Measurements from ENCODE around the gene STKLD1.
A peak's percentile ranks its signal among the peaks of the same experiment; 100 is the strongest.
"Not testable (repeated sequence)": the region's sequence is repeated elsewhere in the genome, so short reads cannot be mapped to it uniquely, and the experiment has no call there.

Gene STKLD1

DNA sequence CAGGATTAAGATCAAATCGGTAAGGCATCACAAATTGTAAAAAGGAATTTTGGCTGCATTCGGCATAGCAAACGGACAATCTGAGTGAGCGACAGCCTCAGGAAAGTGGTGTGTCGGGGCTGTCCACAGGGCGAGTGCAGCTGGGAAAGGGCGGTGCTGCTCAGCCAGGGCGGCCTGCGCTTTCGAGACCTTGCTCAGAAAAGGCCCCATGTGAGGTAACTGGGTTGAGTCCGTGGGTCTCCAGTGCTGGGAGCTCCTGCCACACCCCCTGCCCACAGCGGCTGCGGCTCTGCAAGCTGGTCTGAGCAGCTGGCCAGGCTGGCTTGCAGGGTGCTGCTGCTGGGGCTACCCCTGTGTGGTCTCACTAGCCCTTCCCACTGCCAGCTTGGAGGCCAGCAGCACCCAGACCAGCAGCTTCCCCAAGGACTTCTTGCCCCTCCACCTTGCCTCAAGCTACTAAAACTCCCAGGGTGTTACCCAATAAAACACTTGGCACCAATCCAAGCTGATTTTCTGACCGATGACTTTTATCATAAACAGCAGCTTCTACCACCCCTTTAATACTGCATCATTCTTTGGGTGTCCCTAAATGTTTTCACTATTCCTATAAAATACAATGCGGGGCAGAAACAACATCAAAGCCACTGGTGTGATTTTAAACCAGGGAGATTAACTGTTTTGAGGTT lies 13.7 kb upstream of the STKLD1 start:
- no peak for DNase-seq (ENCODE audit: low spot score)

DNA sequence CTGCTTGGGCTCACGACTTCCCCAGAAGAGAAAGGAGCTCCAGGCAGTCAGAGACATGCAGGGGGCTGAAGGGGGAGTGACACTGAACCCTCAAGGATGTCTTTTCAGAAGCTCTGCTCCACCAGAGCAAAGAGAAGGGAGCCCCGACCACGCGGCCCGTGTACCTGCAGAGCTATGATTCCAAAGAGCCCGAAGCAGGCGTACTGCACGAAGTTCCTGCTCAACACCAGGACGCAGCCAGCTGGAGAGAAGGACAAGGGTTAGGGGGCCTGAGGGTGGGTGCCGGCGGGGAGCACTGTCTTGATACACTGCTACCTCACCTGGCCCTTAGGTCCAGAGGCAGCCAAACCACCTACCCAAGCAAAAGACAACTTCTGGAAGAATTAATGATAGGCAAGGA lies 9.7 kb upstream of the STKLD1 start:
- no peak for DNase-seq (ENCODE audit: low spot score)

DNA sequence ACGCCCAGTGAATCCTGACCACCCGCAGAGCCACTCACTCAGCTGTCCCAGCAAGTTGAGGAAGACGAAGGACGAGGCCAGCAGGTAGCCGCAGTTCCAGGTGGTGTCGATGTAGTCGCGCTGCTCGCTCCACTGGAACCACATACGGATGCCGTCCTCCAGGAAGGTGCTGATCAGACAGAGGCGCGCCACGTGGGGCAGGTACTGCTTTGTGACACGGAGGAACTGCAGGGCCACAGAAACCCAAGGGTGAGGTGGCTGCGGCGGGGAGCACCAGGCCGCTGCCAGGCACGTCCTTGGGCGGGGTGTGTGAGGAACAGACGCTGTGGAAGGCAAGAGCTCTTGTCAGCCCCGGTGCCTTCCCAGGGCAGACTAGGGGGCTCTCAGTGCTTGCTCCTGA lies 8.9 kb upstream of the STKLD1 start:
- DNase-seq (ENCODE audit: low spot score), result no peak

DNA sequence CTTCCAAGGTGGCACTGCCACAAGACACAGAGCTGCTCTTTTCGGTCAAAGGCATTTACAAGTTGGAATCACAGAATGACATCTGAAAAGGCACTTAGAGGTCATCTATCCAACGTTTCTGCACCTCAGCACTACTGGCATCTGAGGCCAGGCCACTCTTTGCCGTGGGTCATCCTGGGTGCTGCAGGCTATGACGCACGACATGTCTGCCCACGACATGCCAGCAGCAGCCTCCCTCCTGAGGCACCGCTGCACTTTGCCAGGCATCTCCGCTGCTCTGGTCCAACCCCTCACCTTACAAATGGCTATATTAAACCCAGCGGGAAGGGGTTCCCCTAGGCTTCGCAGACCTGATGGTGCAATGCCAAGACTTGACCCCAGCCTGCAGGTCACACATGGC lies 8.4 kb upstream of the STKLD1 start:
- no peak for DNase-seq (ENCODE audit: low spot score)

DNA sequence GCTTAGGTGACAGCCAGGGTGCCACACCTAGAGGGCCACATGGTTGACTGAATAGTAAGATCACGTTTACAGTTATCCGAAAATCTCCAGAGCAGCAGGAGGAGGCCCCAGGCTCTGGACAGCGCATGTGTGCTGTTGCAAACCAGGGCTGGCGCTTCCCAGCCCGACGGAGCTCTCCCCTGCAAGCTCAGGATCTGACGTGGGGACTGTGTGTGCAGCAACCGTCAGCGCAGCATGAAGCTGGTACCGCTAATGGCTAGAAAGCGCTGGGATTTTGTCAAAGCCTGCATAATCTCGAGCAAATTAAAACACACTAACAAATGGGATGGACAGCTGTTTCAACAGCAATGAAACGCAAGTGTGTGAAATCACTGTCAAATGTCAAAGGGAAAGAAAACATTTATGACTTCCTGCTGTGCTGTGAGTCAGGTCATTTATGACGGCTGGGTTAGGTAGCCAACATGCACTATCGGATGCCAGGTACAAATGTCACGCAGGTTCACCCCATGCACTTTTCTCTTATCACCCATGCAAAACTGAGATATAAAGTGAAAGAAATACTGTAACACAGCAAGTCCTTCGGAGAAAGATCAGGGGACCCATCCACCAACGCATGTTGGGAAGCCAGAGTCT lies 7.8 kb upstream of the STKLD1 start:
- DNase-seq (ENCODE audit: low spot score), result no peak

DNA sequence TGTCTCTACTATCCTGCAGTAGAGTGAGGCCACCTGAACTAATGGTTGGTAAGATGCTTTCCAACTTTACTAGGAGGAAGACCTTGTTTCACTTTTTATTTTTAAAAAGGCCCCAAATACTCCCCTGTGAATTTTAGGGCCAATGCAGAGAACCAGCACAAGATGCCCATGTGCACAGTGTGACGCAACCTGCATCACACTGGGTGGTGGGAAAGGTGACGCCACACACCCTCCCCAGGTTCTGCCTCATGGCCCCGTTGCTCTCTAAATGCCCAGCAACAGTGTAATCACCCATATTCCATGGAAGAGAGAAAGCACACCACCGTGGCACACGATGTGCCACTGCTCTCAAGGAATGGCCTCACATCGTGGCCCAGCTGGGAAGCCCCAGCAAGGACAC lies 6.7 kb upstream of the STKLD1 start:
- DNase-seq (ENCODE audit: low spot score), result no peak

DNA sequence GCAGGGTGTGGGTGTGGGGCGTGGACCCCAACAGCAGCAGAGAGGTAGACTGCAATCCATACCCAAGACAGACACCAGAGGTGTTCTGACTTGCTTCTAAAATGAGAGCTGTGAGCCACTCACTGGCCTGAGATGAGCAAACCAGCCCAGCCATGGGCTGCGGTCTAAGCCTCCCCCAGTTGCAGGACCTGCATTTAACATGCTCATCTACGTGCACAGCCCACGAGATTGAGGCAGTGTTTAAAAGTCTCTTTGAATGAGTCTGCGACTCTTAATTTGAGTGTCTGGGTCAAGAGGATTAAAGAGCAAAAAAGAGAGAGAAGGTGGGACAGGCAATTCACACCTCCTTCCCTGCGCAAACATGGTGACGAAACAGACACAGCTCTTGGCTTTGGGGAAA lies 6.2 kb upstream of the STKLD1 start:
- no peak for DNase-seq (ENCODE audit: low spot score)

DNA sequence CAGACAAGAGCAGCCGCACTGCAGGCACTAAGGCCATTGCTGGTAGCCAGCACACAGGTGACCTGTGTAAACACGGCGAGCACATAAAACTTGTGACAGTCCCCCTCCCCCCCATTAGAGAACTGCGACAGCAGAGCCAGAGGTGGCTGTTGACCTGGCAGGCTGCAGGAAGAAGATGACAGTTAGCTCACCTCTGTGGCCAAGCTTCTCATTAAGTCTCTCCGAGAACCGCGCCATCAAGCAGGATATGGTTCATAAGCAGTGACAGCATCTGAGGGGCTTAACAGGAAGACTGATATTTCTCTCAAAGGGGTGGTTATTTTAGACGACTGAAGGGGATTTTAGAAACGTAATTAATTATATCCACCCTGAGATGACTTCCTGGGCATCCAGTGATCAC lies 5.5 kb upstream of the STKLD1 start:
- DNase-seq (ENCODE audit: low spot score), result no peak

DNA sequence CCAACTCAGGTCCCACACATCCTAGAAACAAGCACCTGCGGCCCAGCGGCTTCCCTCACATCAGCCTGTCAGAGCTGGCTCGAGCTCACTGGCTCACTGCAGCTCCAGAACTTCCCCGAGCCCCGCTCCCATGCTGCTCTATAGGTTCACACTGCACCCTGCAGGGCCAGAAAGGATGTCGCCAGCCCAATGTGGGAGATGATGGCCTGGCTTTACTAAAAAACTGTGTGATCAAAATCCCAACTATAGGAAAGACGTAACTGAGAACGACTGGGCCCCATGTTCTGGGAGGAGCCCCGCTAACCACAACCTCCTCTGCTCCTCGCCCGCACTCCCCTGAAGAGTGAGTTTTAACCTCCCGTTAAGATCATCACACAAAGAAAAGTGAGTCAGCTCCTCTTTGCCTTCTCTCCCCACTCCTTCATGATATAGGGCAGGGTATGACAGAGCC lies 4.9 kb upstream of the STKLD1 start:
- no peak for DNase-seq (ENCODE audit: low spot score)

DNA sequence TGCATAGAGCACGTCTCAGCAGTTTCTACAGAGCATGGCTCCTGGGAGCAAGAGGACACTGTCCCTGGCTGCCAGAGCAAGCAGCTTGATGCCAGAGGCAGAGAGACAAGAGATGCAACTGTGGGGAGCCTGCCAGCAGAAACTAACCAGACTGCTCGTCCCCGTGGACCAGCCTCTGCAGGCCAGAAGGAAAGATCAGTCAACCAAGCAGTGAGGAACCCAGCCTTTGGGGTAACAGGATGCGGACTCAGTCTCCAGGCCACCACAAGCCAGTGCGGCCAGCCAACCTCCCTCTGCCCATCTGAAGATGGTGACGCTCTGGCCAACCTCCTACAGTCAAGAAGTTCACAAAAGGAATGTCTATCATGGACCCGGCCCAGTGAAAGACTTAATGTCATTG lies 4.0 kb upstream of the STKLD1 start:
- DNase-seq (ENCODE audit: low spot score), result no peak

DNA sequence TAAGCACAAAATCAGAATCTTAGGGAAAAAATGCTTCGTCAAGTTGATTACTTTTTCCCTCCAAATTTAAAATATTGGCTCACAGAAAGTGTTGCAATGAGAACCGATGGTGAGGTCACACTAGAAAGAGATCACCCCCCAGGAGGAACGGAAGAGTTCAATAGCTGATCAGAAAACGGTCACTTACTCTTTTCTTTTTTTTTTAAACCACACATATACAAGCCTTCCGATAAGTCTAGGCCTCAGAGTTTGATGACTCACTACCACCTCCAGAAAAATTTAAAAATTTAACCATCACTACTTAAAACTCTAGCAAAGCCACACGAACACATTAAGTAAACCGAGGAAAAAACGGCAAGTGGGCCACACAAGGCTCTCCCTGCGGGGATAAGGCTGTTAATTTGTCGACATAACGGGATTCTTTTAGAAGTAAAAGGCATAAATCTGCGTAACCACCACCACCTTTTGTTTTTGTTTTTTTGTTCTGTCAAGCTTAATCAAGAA lies 1.5 kb upstream of the STKLD1 start:
- DNase-seq (ENCODE audit: low spot score), result peak; percentile 75

DNA sequence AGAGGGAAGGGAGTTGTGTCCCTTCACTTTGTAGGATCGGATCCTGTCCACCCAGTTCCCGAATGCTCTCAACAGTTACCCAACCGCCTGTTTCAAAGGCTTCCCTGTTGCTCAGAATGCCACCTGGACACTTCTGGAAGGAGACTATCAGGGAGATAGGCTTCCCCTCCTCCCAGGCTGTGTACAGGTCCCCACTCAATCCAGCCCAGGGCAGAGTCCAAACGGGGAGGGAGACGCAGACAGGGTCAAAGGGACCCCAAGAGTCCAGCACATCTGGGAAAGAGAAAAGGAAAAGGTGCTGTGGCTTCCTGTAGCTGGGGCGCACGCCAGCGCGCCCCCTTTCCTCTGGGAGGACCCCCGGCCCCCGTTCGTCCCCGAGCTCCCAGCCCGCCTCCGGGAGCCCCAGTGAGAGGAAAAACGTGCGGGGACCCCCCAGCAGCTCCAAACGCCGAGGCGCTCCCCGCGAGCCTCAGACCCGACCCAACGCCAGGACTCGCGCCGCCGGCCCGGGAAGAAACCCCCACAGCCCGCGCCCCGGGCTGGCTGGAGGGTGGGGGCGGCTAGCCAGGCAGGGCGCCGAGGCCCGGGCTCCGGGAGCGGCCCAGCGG lies 946 bp upstream of the STKLD1 start:
- peak; percentile 67 for DNase-seq (ENCODE audit: low spot score)

DNA sequence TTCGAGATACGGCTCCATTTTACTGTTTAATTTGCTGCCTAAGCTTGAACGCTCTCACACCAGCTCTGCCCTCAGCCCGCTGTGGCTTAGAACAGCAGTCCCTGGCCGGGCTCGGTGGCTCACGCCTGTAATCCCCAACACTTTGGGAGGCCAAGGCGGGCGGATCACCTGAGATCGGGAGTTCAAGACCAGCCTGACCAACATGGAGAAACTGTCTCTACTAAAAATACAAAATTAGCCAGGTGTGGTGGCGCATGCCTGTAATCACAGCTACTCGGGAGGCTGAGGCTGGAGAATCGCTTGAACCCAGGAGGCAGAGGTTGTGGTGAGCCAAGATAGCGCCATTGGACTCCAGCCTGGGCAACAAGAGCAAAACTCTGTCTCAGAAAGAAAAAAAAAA lies 1.1 kb downstream of the STKLD1 start:
- DNase-seq (ENCODE audit: low spot score), result not testable (repeated sequence)

DNA sequence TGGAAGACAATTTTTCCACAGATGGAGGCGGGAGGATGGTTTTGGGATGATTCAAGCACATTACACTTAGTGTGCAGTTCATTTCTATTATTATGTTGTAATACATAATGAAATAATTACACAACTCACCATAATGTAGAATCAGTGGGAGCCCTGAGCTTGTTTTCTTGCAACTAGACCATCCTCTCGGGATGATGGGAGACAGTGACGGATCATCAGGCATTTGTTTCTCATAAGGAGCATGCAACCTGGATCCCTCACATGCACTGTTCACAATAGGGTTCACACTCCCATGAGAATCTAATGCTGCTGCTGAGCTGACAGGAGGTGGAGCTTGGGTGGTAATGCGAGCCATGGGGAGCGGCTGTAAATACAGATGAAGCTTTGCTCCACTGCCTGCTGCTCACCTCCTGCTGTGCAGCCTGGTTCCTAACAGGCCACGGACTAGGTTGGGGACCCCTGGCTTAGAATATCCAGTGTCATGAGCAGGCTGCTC lies 1.6 kb downstream of the STKLD1 start:
- no peak for DNase-seq (ENCODE audit: low spot score)

DNA sequence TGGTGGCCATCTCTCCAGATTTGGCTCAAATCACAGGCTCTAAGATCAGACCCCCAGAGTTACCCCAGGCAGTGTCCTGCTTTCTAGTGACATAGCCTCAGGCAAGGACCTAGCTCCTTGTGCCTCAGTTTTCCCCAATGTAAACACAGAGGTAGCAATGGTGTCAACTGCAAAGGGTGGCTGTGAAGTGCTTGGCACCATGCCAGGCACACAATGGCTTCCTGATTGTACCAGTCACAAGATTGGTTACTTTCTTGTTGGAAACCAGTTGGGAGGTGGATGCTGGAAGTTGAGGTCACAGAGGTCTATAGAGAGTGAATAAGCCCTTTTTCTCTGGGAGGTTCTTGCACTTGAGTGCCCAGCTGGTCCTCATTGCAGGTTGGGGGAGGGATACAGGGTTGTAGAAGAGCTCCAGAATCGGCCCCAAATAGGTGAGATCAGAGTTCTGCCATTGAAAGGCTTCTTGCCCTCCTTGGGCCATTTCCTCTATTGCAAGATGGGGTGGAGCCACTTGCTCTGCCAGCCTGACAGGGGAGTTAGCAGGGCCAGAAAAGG lies 2.3 kb downstream of the STKLD1 start:
- no peak for DNase-seq (ENCODE audit: low spot score)

DNA sequence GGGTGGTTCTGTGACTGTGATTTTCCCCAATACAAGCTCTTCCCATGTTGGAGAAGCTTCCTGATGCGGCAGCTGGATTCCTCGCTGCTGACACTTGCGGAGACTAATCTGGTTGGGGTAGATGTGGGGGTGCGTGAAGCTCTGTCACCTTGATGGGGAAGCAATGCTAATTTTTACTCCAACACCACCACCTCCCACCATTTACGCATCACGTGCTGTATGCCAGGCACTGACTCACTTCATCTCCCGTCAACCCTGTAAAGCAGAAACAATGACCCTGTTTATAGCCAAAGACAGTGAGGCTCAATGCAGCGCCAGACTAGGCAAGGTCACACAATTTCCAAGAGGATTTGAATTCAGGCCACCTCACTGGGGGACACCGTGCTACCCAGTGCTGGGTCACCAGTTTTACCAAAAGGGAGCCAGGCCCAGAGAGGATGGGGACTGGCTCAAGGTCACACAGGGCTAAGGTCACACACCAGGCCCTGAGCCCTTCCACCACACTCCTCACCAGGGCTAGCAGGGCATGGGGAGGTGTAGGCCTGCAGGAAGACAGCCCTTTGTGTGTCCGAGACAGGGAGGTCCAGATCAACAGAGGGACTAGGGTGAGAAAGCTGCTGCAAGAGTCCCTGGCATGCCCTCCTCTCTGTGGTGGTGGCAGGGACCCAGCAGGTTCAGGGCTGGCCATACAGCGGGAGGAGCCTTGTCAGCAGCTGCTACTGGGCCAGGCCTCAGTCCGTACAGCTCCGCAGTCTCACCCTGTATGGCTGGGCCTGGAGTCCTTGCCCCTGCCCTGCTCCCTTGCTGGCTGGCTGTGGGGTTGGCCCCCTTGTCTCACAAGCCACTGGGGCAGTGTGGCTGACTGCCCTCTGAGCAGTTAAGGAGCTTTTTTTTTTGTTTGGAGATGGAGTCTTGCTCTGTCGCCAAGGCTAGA lies 3.3 kb downstream of the STKLD1 start:
- DNase-seq (ENCODE audit: low spot score), result no peak

DNA sequence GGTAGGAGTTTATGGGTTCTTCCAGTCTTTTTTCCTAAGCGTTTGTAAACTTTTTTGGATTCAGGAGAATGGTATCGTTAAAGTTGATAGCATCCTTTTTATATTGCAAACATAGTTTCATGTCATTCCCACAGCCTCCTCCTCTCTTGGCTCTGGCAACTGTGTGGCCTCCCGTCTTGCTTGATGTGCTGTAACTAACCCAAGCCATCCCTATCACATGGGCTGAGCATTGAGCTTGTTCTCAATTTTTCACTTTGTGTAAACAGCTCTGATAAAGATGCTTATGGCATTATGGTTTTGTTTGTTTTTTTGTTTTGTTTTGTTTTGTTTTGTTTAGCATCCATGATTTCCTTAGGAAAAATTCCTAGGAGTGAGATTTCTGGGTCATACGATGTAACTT lies 4.6 kb downstream of the STKLD1 start:
- DNase-seq (ENCODE audit: low spot score), result no peak

DNA sequence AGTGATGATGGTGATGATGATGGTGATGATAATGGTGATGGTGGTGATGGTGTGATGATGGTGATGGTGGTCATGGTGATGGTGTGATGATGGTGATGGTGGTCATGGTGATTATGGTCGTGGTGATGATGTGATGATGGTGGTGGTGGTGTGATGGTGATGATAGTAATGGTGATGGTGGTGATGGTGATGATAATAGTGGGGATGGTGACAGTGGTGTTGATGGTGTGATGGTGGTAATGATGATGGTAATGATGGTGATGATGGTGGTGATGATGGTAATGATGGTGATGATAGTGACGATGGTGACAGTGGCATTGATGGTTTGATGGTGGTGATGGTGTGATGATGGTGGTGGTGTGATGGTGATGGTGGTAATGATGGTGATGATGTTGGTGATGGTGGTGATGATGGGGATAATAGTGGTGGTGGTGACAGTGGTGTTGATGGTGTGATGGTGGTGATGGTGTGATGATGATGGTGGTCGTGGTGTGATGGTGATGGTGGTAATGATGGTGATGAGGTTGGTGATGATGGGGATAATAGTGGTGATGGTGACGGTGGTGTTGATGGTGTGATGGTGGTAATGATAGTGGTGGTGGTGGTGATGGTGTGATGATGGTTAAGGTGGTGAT lies 6.5 kb downstream of the STKLD1 start:
- DNase-seq (ENCODE audit: low spot score), result no peak

DNA sequence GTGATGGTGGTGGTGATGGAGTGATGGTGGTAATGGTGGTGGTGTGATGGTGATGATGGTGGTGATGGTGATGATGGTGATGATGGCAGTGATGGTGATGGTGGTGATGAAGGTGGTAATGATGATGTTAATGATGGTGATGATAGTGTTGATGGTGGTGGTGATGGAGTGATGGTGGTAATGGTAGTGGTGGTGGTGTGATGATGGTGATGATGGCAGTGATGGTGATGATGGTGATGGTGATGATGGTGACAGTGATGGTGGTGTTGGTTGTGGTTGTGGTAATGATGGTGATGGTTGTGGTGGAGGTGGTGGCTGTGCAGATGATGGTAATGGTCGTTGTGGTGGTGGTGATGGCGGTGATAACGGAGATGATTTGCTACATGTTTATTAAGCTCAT lies 7.3 kb downstream of the STKLD1 start:
- no peak for DNase-seq (ENCODE audit: low spot score)

DNA sequence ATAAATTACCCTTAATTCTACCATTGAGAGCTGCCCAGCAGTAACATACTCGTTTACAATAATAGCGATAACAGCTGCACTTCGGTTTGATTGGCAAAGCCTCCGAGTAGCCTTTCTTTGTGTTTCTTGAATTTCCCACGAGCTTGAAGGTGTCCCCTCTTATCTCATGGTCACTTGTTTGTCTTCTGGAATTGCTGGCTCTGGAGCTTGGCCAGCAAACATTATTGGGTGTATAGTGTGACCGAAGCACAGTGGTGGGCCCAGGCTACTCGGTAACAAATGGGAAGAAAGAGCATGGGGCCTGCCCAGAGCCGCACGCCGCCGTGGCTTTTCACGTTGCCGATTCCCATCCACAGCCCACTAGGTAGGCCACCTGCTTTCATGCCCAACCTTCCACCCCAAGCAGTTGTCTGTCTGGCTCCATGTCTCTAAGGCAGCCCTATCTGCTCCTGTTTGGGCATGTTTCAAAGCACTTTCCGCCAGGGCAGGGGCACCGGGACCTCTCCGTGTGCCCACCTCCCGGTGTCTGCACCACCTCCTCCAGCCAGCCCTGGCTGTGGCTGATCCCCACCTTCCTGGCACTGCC lies 8.7 kb downstream of the STKLD1 start:
- DNase-seq (ENCODE audit: low spot score), result no peak

DNA sequence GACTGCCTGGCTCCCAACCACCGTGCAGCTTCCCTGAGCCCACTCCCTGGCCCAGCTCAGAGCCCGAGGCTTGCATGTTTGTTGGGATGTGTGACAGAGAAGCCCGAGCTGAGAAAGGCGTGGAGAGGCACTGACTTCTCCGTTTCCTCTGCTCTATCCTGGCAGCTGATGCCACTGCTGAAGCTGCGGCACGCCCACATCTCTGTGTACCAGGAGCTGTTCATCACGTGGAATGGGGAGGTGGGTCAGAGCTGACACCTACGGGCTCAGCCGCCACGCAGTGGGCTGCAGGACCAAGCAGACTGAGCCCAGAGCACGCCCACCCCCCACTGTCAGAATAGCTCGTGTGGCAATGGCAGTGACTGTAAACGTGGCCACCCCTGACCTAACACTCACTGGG lies 9.3 kb downstream of the STKLD1 start:
- no peak for DNase-seq (ENCODE audit: low spot score)

Data from AG08396 (cell line).